ENCODE measurements around the gene SBNO2.

The SBNO2 gene

GRCh38 chr19:1151917-1152587, 22.0 kb downstream of the SBNO2 start:
- no peak for DNase-seq

- no peak for DNase-seq
Measured at GRCh38 chr19:1151037-1151724, 22.9 kb downstream of the SBNO2 start.

GRCh38 chr19:1150333-1151036, 23.6 kb downstream of the SBNO2 start:
- DNase-seq: no peak

- DNase-seq: no peak
Measured at GRCh38 chr19:1149259-1150045, 24.6 kb downstream of the SBNO2 start.

GRCh38 chr19:1147934-1148549, 26.0 kb downstream of the SBNO2 start:
- DNase-seq: no peak

- no peak for DNase-seq
Measured at GRCh38 chr19:1146858-1147780, 26.9 kb downstream of the SBNO2 start.

GRCh38 chr19:1146412-1146699, 27.7 kb downstream of the SBNO2 start:
- DNase-seq: no peak

GRCh38 chr19:1145635-1146411, 28.2 kb downstream of the SBNO2 start:
- no peak for DNase-seq

- DNase-seq: no peak
Measured at GRCh38 chr19:1144741-1145140, 29.3 kb downstream of the SBNO2 start.

GRCh38 chr19:1143828-1144399, 30.2 kb downstream of the SBNO2 start:
- DNase-seq: no peak

- DNase-seq: no peak
Measured at GRCh38 chr19:1141944-1142343, 32.1 kb downstream of the SBNO2 start.

GRCh38 chr19:1140272-1141027, 33.6 kb downstream of the SBNO2 start:
- no peak for DNase-seq

- DNase-seq: no peak
Measured at GRCh38 chr19:1139126-1139525, 34.9 kb downstream of the SBNO2 start.

- DNase-seq: no peak
Measured at GRCh38 chr19:1138121-1138520, 35.9 kb downstream of the SBNO2 start.

- DNase-seq: no peak
Measured at GRCh38 chr19:1136621-1137317, 37.3 kb downstream of the SBNO2 start.

- no peak for DNase-seq
Measured at GRCh38 chr19:1136201-1136600, 37.9 kb downstream of the SBNO2 start.

GRCh38 chr19:1135454-1135853, 38.6 kb downstream of the SBNO2 start:
- DNase-seq: no peak

GRCh38 chr19:1134431-1134830, 39.6 kb downstream of the SBNO2 start:
- DNase-seq: no peak

GRCh38 chr19:1133471-1133929, 40.6 kb downstream of the SBNO2 start:
- DNase-seq: no peak
